DOHH2 (cell line): ENCODE data around the gene MTFMT.

Experiments
- EZH2phosphoT487 ChIP-seq: fragments of 200-600 bp; sonication (generic); IDR thresholded peaks from 2 replicates; pipeline ENCODE4 v1.6.1; 2017; ENCODE audit warnings: borderline replicate concordance, mild to moderate bottlenecking, antibody characterized with exemption, low read length, moderate library complexity, mixed read lengths
- TF ChIP-seq, protein P1 (sequence below): fragments of 200-600 bp; sonication (generic); IDR thresholded peaks from one replicate; pipeline ENCODE4 v1.5.1; 2014; ENCODE audit warnings: antibody characterized with exemption, mild to moderate bottlenecking, low read depth, low read length; ENCODE audit not compliant: poor library complexity, severe bottlenecking

DNA sequence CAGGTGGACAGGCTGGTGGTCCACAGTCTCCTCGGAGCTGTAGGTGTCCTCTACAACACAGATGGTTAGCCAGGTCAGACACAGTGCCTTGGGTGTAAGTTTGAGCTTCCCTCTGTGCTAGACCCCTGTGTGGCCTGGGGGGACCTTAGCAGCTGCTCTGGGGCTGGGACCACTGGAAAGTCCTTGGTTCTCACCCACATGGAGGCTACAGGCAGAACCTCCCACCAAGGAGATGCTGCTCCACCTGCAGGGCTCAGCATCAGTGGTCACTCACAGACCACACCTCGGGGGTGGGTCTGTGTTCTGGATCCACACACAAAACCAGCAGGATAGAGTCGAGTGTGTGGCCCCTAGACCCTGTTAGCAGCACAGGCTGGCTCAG, 29.9 kb upstream of the MTFMT start:
- TF ChIP-seq, protein P1, sequence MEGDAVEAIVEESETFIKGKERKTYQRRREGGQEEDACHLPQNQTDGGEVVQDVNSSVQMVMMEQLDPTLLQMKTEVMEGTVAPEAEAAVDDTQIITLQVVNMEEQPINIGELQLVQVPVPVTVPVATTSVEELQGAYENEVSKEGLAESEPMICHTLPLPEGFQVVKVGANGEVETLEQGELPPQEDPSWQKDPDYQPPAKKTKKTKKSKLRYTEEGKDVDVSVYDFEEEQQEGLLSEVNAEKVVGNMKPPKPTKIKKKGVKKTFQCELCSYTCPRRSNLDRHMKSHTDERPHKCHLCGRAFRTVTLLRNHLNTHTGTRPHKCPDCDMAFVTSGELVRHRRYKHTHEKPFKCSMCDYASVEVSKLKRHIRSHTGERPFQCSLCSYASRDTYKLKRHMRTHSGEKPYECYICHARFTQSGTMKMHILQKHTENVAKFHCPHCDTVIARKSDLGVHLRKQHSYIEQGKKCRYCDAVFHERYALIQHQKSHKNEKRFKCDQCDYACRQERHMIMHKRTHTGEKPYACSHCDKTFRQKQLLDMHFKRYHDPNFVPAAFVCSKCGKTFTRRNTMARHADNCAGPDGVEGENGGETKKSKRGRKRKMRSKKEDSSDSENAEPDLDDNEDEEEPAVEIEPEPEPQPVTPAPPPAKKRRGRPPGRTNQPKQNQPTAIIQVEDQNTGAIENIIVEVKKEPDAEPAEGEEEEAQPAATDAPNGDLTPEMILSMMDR = no peak
- TF ChIP-seq EZH2phosphoT487 = no peak
